K562 (cell line): Measurements from ENCODE around the gene PRSS50. TPM values are rescaled to one million over a fixed set of nuclear protein-coding genes. Genes with fewer than 3 reads are reported as not detected.

Experiments
- ATAC-seq: fragments of 200-7000 bp; cut with Tn5 transposase; 3 replicates; pipeline ENCODE4 v1.9.1; 2020; ENCODE audit warnings: moderate library complexity
- BruUV-seq: library from RNA; stranded (reverse); fragments of 400-500 nt; replicated peaks from 2 replicates; lab custom pipeline; 2021; lab: Mats Ljungman, UMichigan
- CTCF ChIA-PET: fragments of 300-600 bp; formaldehyde crosslinking; extraction: SDS; loops from one replicate; lab custom pipeline; 2021; ENCODE audit warnings: low intra/inter-chr PET ratio; lab: Yijun Ruan, JAX
- POLR2A ChIA-PET: fragments of 300-600, 350-650 bp; sonication (Branson Sonifier 250); formaldehyde crosslinking; extraction: SDS; loops from one replicate; lab custom pipeline; 2021; ENCODE audit warnings: antibody characterized with exemption, inconsistent platforms; lab: Yijun Ruan, JAX
- DNase-seq, 4 experiments: peaks; one replicate each; pipeline versions ENCODE4 v3.0.0 to v3.0.0-alpha.2; 2011 to 2018; ENCODE audit warnings: low spot score in 3 of 4, mixed read lengths in 3 of 4; ENCODE audit errors: extremely low read depth in 1 of 4
- FAIRE-seq: peaks from 2 replicates; lab custom pipeline; 2011; peaks lifted over from hg19 to GRCh38; lab: Jason Lieb, UNC
- H2AFZ ChIP-seq: 2 replicates; pipeline ENCODE4 v1.6.0; 2011; ENCODE audit warnings: low read depth, low read length, control low read depth, inconsistent platforms
- H3K27ac ChIP-seq: fragments of 200-600 bp; 3 replicates; pipeline ENCODE4 v1.8.0; 2011; ENCODE audit warnings: low read depth, mild to moderate bottlenecking, control low read depth, inconsistent platforms, low read length, moderate library complexity, mixed read lengths; ENCODE audit errors: extremely low read depth
- H3K27me3 ChIP-seq, 2 experiments: fragments of 300-600 bp in 1 of 2; 2 replicates in 1 of 2; 3 replicates in 1 of 2; pipeline versions ENCODE4 v1.6.0 to v1.8.0; 2011; ENCODE audit warnings: inconsistent platforms in 2 of 2, low read length in 2 of 2, mild to moderate bottlenecking in 1 of 2, mixed read lengths in 1 of 2, moderate library complexity in 1 of 2; ENCODE audit not compliant: control insufficient read depth in 2 of 2, insufficient read depth in 2 of 2
- H3K36me3 ChIP-seq: fragments of 300-600 bp; 3 replicates; pipeline ENCODE4 v1.8.0; 2011; ENCODE audit warnings: mild to moderate bottlenecking, low read length, inconsistent platforms; ENCODE audit not compliant: control insufficient read depth, insufficient read depth
- H3K4me1 ChIP-seq, 2 experiments: fragments of 200-600 bp in 1 of 2; replicated peaks in 1 of 2; 2 replicates in 1 of 2; 3 replicates in 1 of 2; pipeline versions ENCODE4 v1.5.1 to v1.8.0; 2011; ENCODE audit warnings: inconsistent platforms in 2 of 2, low read length in 2 of 2, mild to moderate bottlenecking in 1 of 2, mixed read lengths in 1 of 2, moderate library complexity in 1 of 2; ENCODE audit not compliant: control insufficient read depth in 2 of 2, insufficient read depth in 2 of 2
- H3K4me2 ChIP-seq: 2 replicates; pipeline ENCODE4 v1.6.1; 2011; ENCODE audit warnings: low read length, control low read depth, inconsistent platforms, mixed read lengths; ENCODE audit not compliant: insufficient read depth
- H3K4me3 ChIP-seq: fragments of 200-600 bp; sonication (generic), shearing (Covaris generic); 2 replicates; pipeline ENCODE4 v1.5.1; 2016; ENCODE audit warnings: control low read depth, inconsistent platforms
- H3K79me2 ChIP-seq: fragments of 200-600 bp; 3 replicates; pipeline ENCODE4 v1.8.0; 2011; ENCODE audit warnings: low read length, inconsistent platforms; ENCODE audit not compliant: control insufficient read depth, insufficient read depth
- H3K9ac ChIP-seq, 2 experiments: 2 replicates each; pipeline versions ENCODE4 v1.6.0 to v1.6.1; 2011; ENCODE audit warnings: low read depth in 2 of 2, low read length in 2 of 2, control low read depth in 1 of 2, inconsistent platforms in 1 of 2, mild to moderate bottlenecking in 1 of 2, mixed read lengths in 1 of 2; ENCODE audit not compliant: insufficient read depth in 1 of 2
- H3K9me1 ChIP-seq: one replicate; pipeline ENCODE4 v1.6.0; 2011; ENCODE audit warnings: inconsistent platforms, mild to moderate bottlenecking, low read length, moderate library complexity; ENCODE audit not compliant: control insufficient read depth, insufficient read depth
- H3K9me3 ChIP-seq: replicated peaks from 2 replicates; pipeline ENCODE4 v1.5.1; 2011; ENCODE audit warnings: low read depth, low read length, inconsistent platforms; ENCODE audit not compliant: control insufficient read depth, insufficient read depth
- H4K20me1 ChIP-seq: replicated peaks from 2 replicates; pipeline ENCODE4 v1.6.1; 2011; ENCODE audit warnings: low read length, inconsistent platforms, mixed read lengths; ENCODE audit not compliant: control insufficient read depth, insufficient read depth
- EGR1 ChIP-seq: fragments of 450-650 bp; conservative IDR thresholded peaks from 2 replicates; pipeline ENCODE4 v1.6.1; 2017; ENCODE audit warnings: mild to moderate bottlenecking
- FOXA3 ChIP-seq, 2 experiments: fragments of 450-650 bp in 1 of 2; sonication (generic) in 1 of 2; formaldehyde crosslinking; IDR thresholded peaks in 1 of 2; conservative IDR thresholded peaks in 1 of 2; 2 replicates each; pipeline versions ENCODE4 v1.4.0 to v1.8.0; 2020 to 2022; ENCODE audit warnings: mild to moderate bottlenecking in 2 of 2, missing genetic modification reagents in 1 of 2
- NFIC ChIP-seq: fragments of 450-650 bp; IDR thresholded peaks from 2 replicates; pipeline ENCODE4 v1.6.1; 2017; ENCODE audit warnings: mild to moderate bottlenecking, inconsistent platforms
- PHF20 ChIP-seq: fragments of 450-650 bp; IDR thresholded peaks from 2 replicates; pipeline ENCODE4 v1.6.1; 2018; ENCODE audit not compliant: partially characterized antibody
- PML ChIP-seq: IDR thresholded peaks from 2 replicates; pipeline ENCODE4 v1.6.1; 2012; ENCODE audit warnings: low read length, inconsistent platforms
- ZNF217 ChIP-seq: sonication (generic); formaldehyde crosslinking; IDR thresholded peaks from 2 replicates; pipeline ENCODE4 v1.8.0; 2022; ENCODE audit warnings: mild to moderate bottlenecking, missing genetic modification reagents
- ZNF24 ChIP-seq: fragments of 450-650 bp; IDR thresholded peaks from 2 replicates; pipeline ENCODE4 v1.6.1; 2016
- WGBS: fragments of 100-300 bp; shearing (Covaris generic); methylation state at CpG from one replicate; pipeline ENCODE4 v1.1.6; 2016; ENCODE audit warnings: low coverage, mixed read lengths; ENCODE audit not compliant: insufficient coverage; ENCODE audit errors: missing lambda C conversion rate; 5-methylcytosine and 5-hydroxymethylcytosine counted together
- in situ Hi-C: fragments of 300-500 bp; cut with MboI; formaldehyde crosslinking; loops from 4 replicates; pipeline ENCODE4 v1.15.0; 2018; ENCODE audit warnings: inconsistent platforms, mixed read lengths
- intact Hi-C: fragments of 100-400 bp; cut with micrococcal nuclease; formaldehyde crosslinking; loops from 2 replicates; pipeline ENCODE4 v1.14.2; 2022
- polyA plus RNA-seq, 8 experiments: library from polyadenylated mRNA; depleted of rRNA in 4 of 8; stranded (reverse) in 5 of 8; unstranded in 3 of 8; fragments of >200 nt; fragmentation: Nextera tagmentation in 2 of 8; fragmentation: Illumina TruSeq in 1 of 8; extraction: Ambion mirVana in 2 of 8; extraction: Trizol in 1 of 8; gene quantifications; 2 replicates each; pipeline versions ENCODE4 v1.2.1 to v1.2.3, GENCODE V29; 2011 to 2014; ENCODE audit warnings: inconsistent platforms in 1 of 8, missing spikeins in 1 of 8
- total RNA-seq, 7 experiments: library from RNA; depleted of rRNA in 6 of 7; stranded (reverse); fragments of >200 nt in 6 of 7; fragmentation: Illumina TruSeq in 2 of 7; extraction: Trizol in 2 of 7; gene quantifications; 2 replicates each; pipeline versions ENCODE4 v1.2.1 to v1.2.3, GENCODE V29; 2011 to 2021; ENCODE audit warnings: low replicate concordance in 1 of 7

The PRSS50 gene
- total and polyA plus RNA-seq, 9 of the 15 experiments (the other 6 are each of a cell fraction or from before 2014, with no cell fraction given) = 0.01 TPM; not detected in 8

GRCh38 chr3:46701181-46701939, 16.3 kb downstream of the PRSS50 start, which contains the start of gene TMIE:
TSS of gene TMIE (plus strand) at chr3:46701392. CDS start at chr3:46701488, 96 bp downstream.
- Histone ChIP-seq H3K27ac (no peak within 1 kb of the TSS), H3K27me3 (peaks cover 6 to 46% of the 10 kb centered on the region in 2 experiments), H3K36me3 (no peaks in the 10 kb centered on the region)
- CTCF ChIA-PET = no interaction called here
- 0 out of 2 replicates have a peak, but pooled peaks have one; percentile 26 for TF ChIP-seq ZNF24
- TF ChIP-seq NFIC = no peak
- no peak for TF ChIP-seq PML
- no peak for TF ChIP-seq PHF20
- TF ChIP-seq FOXA3 (CRISPR knock-in tag; conservative IDR thresholded peaks at IDR 0.05 in 1 of 2, IDR thresholded peaks at IDR 0.05 in 1 of 2) = no peak
- peak; percentile 30 for TF ChIP-seq EGR1
- TF ChIP-seq ZNF217 (CRISPR knock-in tag) = no peak
- TF ChIP-seq, all 486 proteins: peak for 2
- H3K4me3 ChIP-seq = no peak within 1 kb of the TSS
- POLR2A ChIA-PET = interaction anchor here (1.0 kb wide), 1 partner anchor 9 kb away, joined by 6 read pairs; no protein-coding TSS in a partner anchor
- peaks cover 0 to 8% of the 10 kb centered on the region in 2 experiments; a peak in 2 of 5 replicates for H3K4me1 ChIP-seq
- H3K79me2 ChIP-seq = no peaks in the 10 kb centered on the region
- ATAC-seq = no peak
- intact Hi-C loops = loop anchor here (10.0 kb wide), 2 partner anchors 293 to 673 kb away; no protein-coding TSS in a partner anchor
- peaks cover 24% of the 10 kb centered on the region for H4K20me1 ChIP-seq
- DNase-seq = peak in 2 of 4 experiments; percentile 72 to 74
- in situ Hi-C loops = no loop called here
- H3K9me3 ChIP-seq = no peaks in the 10 kb centered on the region
- FAIRE-seq = no peak
- 1% methylated on average over 29 of the region's 51 CpGs for WGBS
- no TSS peak for BruUV-seq
- no peak within 1 kb of the TSS for H3K4me2 ChIP-seq
- no peaks in the 10 kb centered on the region for H3K9me1 ChIP-seq
- H3K9ac ChIP-seq = no peak within 1 kb of the TSS
- no peak within 1 kb of the TSS for H2AFZ ChIP-seq
